Jurkat, Clone E6-1 (cell line): Measurements from ENCODE around the gene TACC2.

Experiments used
- DNase-seq: peaks from one replicate; pipeline ENCODE4 v3.0.0-alpha.2; 2011; ENCODE audit warnings: low read depth, low spot score
- H3K4me3 ChIP-seq: 2 replicates; pipeline ENCODE4 v1.5.1; 2011; ENCODE audit warnings: mild to moderate bottlenecking, low read length, control low read depth, moderate library complexity

Gene TACC2

GRCh38 chr10:122263971-122264370 is 275.0 kb downstream of the TACC2 start:
- no peak overlapping the region for H3K4me3 ChIP-seq
- DNase-seq: no peak

GRCh38 chr10:122264436-122264835 is 275.5 kb downstream of the TACC2 start:
- no peak for DNase-seq
- no peak overlapping the region for H3K4me3 ChIP-seq

GRCh38 chr10:122264931-122265330 is 276.0 kb downstream of the TACC2 start:
- no peak for DNase-seq
- no peak overlapping the region for H3K4me3 ChIP-seq

- no peak overlapping the region for H3K4me3 ChIP-seq
- no peak for DNase-seq
Observed at GRCh38 chr10:122265896-122266295, 276.9 kb downstream of the TACC2 start.

GRCh38 chr10:122267849-122268737 is 279.1 kb downstream of the TACC2 start:
- peak; percentile 21 for DNase-seq
- no peak overlapping the region for H3K4me3 ChIP-seq

- H3K4me3 ChIP-seq: no peak overlapping the region
- no peak for DNase-seq
Observed at GRCh38 chr10:122269059-122269687, 280.2 kb downstream of the TACC2 start.

- H3K4me3 ChIP-seq: no peak within 1 kb of the TSS
- no peak for DNase-seq
Observed at GRCh38 chr10:122271076-122271475, 282.1 kb downstream of the TACC2 start, which contains the start of gene BTBD16. BTBD16 (plus strand) TSS chr10:122271296; CDS start chr10:122275082, 3,786 bp downstream.

- no peak for DNase-seq
- no peak overlapping the region for H3K4me3 ChIP-seq
Observed at GRCh38 chr10:122273966-122274545, 285.1 kb downstream of the TACC2 start.

GRCh38 chr10:122276611-122277208 is 287.7 kb downstream of the TACC2 start:
- no peak for DNase-seq
- H3K4me3 ChIP-seq: no peak overlapping the region

GRCh38 chr10:122277526-122278136 is 288.7 kb downstream of the TACC2 start:
- no peak for DNase-seq

GRCh38 chr10:122279725-122280141 is 290.8 kb downstream of the TACC2 start:
- DNase-seq: peak; percentile 15
- H3K4me3 ChIP-seq: no peak overlapping the region

More at GRCh38 chr10:122277526-122278136, 288.7 kb downstream of the TACC2 start:
- H3K4me3 ChIP-seq: no peak overlapping the region

- no peak for DNase-seq
- H3K4me3 ChIP-seq: no peak overlapping the region
Observed at GRCh38 chr10:122280156-122280555, 291.2 kb downstream of the TACC2 start.

- no peak overlapping the region for H3K4me3 ChIP-seq
- DNase-seq: no peak
Observed at GRCh38 chr10:122281018-122281626, 292.2 kb downstream of the TACC2 start.

GRCh38 chr10:122281751-122282150 is 292.8 kb downstream of the TACC2 start:
- DNase-seq: no peak
- H3K4me3 ChIP-seq: no peak overlapping the region

- H3K4me3 ChIP-seq: no peak overlapping the region
- no peak for DNase-seq
Observed at GRCh38 chr10:122282253-122282671, 293.3 kb downstream of the TACC2 start.

- no peak overlapping the region for H3K4me3 ChIP-seq
- DNase-seq: no peak
Observed at GRCh38 chr10:122282909-122283308, 293.9 kb downstream of the TACC2 start.

- DNase-seq: no peak
- H3K4me3 ChIP-seq: no peak overlapping the region
Observed at GRCh38 chr10:122285506-122286444, 296.8 kb downstream of the TACC2 start.

GRCh38 chr10:122286867-122287266 is 297.9 kb downstream of the TACC2 start:
- no peak for DNase-seq
- H3K4me3 ChIP-seq: no peak overlapping the region
